A673 (cell line): ENCODE results near the gene MAEA. TPM values are rescaled to one million over a fixed set of nuclear protein-coding genes. Genes with fewer than 3 reads are reported as not detected.

Source experiments
- BruUV-seq: library from RNA; stranded (reverse); fragments of 400-500 nt; replicated peaks from 2 replicates; lab custom pipeline; 2021; lab: Mats Ljungman, UMichigan
- CTCF ChIA-PET: fragments of 300-600 bp; sonication (Branson Sonifier 250); formaldehyde crosslinking; loops from one replicate; lab custom pipeline; 2022; ENCODE audit warnings: antibody characterized with exemption; lab: Charles Lee
- POLR2A ChIA-PET: fragments of 300-600 bp; sonication (Branson Sonifier 250); formaldehyde crosslinking; loops from one replicate; lab custom pipeline; 2022; ENCODE audit warnings: antibody characterized with exemption; ENCODE audit not compliant: low non-redundant PET; lab: Charles Lee
- DNase-seq: peaks from one replicate; pipeline ENCODE4 v3.0.0-alpha.2; 2015; ENCODE audit warnings: low spot score
- H3K27ac ChIP-seq: fragments of 200-600 bp; sonication (generic); 2 replicates; pipeline ENCODE4 v1.5.1; 2016; ENCODE audit warnings: mixed run types, low read depth, mild to moderate bottlenecking, mixed read lengths, antibody characterized with exemption, low read length; ENCODE audit not compliant: poor library complexity, severe bottlenecking
- H3K27me3 ChIP-seq: fragments of 200-600 bp; sonication (generic); replicated peaks from 2 replicates; pipeline ENCODE4 v1.6.1; 2017; ENCODE audit warnings: mixed run types, low read depth, mild to moderate bottlenecking, mixed read lengths, antibody characterized with exemption, low read length; ENCODE audit not compliant: insufficient read depth, poor library complexity
- H3K36me3 ChIP-seq: fragments of 200-600 bp; sonication (generic); 2 replicates; pipeline ENCODE4 v1.6.1; 2016; ENCODE audit warnings: mixed run types, mild to moderate bottlenecking, mixed read lengths, antibody characterized with exemption, low read length; ENCODE audit not compliant: insufficient read depth, poor library complexity, severe bottlenecking
- H3K4me1 ChIP-seq: fragments of 200-600 bp; sonication (generic); 2 replicates; pipeline ENCODE4 v1.6.1; 2017; ENCODE audit warnings: mixed run types, mild to moderate bottlenecking, mixed read lengths, antibody characterized with exemption, low read length; ENCODE audit not compliant: insufficient read depth, poor library complexity, severe bottlenecking
- H3K4me3 ChIP-seq: fragments of 200-600 bp; sonication (generic); 2 replicates; pipeline ENCODE4 v1.5.1; 2016; ENCODE audit warnings: low read depth, mixed run types, mild to moderate bottlenecking, mixed read lengths, low read length; ENCODE audit not compliant: poor library complexity, severe bottlenecking
- H3K9me3 ChIP-seq: fragments of 200-600 bp; sonication (generic); 2 replicates; pipeline ENCODE4 v1.6.1; 2016; ENCODE audit warnings: mixed run types, low read depth, mild to moderate bottlenecking, mixed read lengths, antibody characterized with exemption, low read length; ENCODE audit not compliant: poor library complexity, severe bottlenecking
- EZH2 ChIP-seq: fragments of 200-600 bp; sonication (generic); IDR thresholded peaks from 2 replicates; pipeline ENCODE4 v1.6.1; 2017; ENCODE audit warnings: borderline replicate concordance, low read depth, mild to moderate bottlenecking, mixed read lengths, antibody characterized with exemption, low read length; ENCODE audit not compliant: poor library complexity, severe bottlenecking
- intact Hi-C: fragments of 100-400 bp; cut with micrococcal nuclease; formaldehyde crosslinking; loops from one replicate; pipeline ENCODE4 v1.10.0; 2022; ENCODE audit not compliant: unreplicated experiment
- total RNA-seq: library from RNA; stranded (reverse); gene quantifications from 2 replicates; pipeline ENCODE4 v1.2.3, GENCODE V29; 2021
- TF ChIP-seq, protein P1 (sequence below): fragments of 300-800, 200-600 bp; sonication (generic); conservative IDR thresholded peaks from 2 replicates; pipeline ENCODE4 v1.5.1; 2017; ENCODE audit warnings: low read depth, mild to moderate bottlenecking, antibody characterized with exemption, low read length, moderate library complexity, mixed read lengths

The MAEA gene
- total RNA-seq, 1 experiment from 2014 or later = 87.0 TPM

DNA sequence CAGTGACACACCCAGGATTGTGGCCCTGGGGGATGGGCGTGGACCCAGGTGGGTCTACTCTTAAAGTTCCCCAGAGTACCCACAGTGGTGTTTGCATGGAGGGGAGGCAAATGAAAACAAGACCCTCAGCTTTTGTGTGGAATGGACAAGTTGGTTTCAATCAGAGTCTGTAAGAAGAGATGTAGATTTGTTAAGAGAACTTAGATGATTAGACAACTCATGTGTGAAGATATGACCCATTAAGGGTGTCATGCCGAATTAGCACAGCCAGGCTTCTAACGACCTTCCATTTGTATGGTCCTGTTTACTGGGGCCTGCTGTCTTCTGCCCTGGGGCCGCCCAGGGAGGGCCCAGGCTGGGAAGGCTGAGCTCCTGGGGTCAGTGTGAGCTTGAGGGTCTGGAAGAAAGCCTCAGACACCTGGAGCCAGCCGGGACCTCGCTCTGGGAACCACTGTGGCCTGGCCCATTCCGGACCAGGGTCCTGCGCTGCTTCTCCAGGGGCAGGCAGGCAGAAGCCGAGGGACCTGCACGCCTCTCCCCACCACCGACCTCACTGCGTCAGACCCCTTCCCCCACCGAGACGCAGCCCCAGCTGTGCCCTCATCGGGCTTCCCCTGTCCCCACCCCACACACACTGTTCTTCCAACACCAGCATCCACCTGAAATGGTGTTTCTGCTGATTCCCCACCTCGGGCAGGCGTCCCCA lies 77.7 kb downstream of the MAEA start:
- TF ChIP-seq, protein P1, sequence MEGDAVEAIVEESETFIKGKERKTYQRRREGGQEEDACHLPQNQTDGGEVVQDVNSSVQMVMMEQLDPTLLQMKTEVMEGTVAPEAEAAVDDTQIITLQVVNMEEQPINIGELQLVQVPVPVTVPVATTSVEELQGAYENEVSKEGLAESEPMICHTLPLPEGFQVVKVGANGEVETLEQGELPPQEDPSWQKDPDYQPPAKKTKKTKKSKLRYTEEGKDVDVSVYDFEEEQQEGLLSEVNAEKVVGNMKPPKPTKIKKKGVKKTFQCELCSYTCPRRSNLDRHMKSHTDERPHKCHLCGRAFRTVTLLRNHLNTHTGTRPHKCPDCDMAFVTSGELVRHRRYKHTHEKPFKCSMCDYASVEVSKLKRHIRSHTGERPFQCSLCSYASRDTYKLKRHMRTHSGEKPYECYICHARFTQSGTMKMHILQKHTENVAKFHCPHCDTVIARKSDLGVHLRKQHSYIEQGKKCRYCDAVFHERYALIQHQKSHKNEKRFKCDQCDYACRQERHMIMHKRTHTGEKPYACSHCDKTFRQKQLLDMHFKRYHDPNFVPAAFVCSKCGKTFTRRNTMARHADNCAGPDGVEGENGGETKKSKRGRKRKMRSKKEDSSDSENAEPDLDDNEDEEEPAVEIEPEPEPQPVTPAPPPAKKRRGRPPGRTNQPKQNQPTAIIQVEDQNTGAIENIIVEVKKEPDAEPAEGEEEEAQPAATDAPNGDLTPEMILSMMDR = no peak
- TF ChIP-seq EZH2 = no peak
- Histone ChIP-seq H3K4me1 (no peaks in the 10 kb centered on the region), H3K36me3 (no peaks in the 10 kb centered on the region), H3K4me3 (no peak overlapping the region), H3K9me3 (no peaks in the 10 kb centered on the region), H3K27me3 (no peaks in the 10 kb centered on the region), H3K27ac (no peak overlapping the region)
- intact Hi-C loops = no loop called here
- no TSS peak for BruUV-seq
- DNase-seq = no peak
- CTCF ChIA-PET = no interaction called here
- POLR2A ChIA-PET = no interaction called here

DNA sequence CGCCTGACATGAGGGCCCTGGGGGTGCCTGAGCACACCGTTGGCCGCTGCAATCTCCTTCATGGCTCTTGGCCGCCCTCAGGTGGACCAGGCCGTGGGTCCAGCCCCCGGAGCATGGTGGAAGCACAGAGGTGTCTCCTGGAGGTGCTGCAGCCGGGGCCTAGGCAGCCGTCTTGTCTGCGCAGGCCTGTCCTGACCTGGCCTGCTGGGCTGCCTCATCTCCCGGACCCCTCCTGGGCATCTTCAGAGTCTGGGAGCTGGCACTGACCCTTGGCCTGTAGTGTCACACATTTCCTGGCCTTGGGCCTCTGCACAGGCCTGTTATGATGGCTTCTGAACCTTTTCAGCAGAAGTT lies 78.2 kb downstream of the MAEA start:
- no TSS peak for BruUV-seq
- Histone ChIP-seq H3K4me3 (no peak overlapping the region), H3K36me3 (no peaks in the 10 kb centered on the region), H3K9me3 (no peaks in the 10 kb centered on the region), H3K4me1 (no peaks in the 10 kb centered on the region), H3K27me3 (no peaks in the 10 kb centered on the region), H3K27ac (no peak overlapping the region)
- intact Hi-C loops = no loop called here
- POLR2A ChIA-PET = no interaction called here
- TF ChIP-seq EZH2 = no peak
- TF ChIP-seq, protein P1 = no peak
- CTCF ChIA-PET = no interaction called here
- no peak for DNase-seq

DNA sequence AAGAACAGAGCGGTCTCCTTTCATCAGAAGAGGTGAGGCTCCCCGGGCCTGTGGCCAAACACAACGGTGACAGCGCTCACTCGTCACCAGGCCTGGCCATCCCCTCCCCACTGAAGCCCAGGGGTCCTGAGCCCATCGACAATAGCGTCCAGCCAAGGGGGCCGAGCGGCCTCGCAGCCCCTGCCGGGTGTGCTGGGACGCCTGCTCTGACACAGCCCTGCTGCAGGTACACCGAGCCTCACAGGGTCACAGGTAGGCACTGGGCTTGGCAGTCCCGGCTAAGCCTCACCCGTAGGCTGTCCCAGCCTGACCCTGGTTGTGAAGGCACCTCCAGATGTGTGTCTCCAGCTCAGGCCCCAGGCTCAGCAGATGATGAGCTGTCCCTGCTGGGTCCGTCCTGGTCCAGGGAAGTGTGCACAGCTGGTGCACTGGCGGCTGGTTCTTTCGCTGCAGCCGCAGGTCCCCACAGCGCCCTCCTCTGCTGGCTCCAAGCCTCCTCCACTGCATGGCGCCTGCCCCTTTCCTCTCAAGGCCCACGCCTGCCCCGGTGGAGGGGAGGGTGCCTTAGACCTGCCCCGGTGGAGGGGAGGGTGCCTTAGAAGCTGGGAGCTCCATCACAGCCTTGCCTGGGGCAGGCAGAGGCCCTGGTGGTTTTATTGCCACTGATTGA lies 78.9 kb downstream of the MAEA start:
- DNase-seq = no peak
- TF ChIP-seq EZH2 = no peak
- no peak overlapping the region for H3K4me3 ChIP-seq
- no peaks in the 10 kb centered on the region for H3K27me3 ChIP-seq
- no peaks in the 10 kb centered on the region for H3K9me3 ChIP-seq
- no peaks in the 10 kb centered on the region for H3K4me1 ChIP-seq
- POLR2A ChIA-PET = no interaction called here
- no peak overlapping the region for H3K27ac ChIP-seq
- no peaks in the 10 kb centered on the region for H3K36me3 ChIP-seq
- CTCF ChIA-PET = no interaction called here
- BruUV-seq = no TSS peak
- intact Hi-C loops = no loop called here
